Activated CD8-positive, alpha-beta memory T cell treated with anti-CD3 and anti-CD28 coated beads for 24 hours (primary cell): ENCODE results near the gene BMP5.
"Not testable (repeated sequence)": the region's sequence is repeated elsewhere in the genome, so short reads cannot be mapped to it uniquely, and the experiment has no call there.

Experiments used
- DNase-seq: peaks from one replicate; pipeline ENCODE4 v3.0.0-alpha.2; 2020

Gene BMP5

GRCh38 chr6:55875400-55875799, at the start of gene BMP5:
Gene BMP5, minus strand, starts transcription at chr6:55875590. Its CDS starts 725 bp downstream, at chr6:55874865.
- DNase-seq, result no peak

- no peak for DNase-seq
These were observed 47.0 kb upstream of the BMP5 start for GRCh38 chr6:55922406-55922805.

- no peak for DNase-seq
These were observed 44.4 kb upstream of the BMP5 start for GRCh38 chr6:55919716-55920308.

GRCh38 chr6:55918639-55919038, 43.2 kb upstream of the BMP5 start:
- no peak for DNase-seq

- DNase-seq, result no peak
These were observed 42.5 kb upstream of the BMP5 start for GRCh38 chr6:55917751-55918415.

- DNase-seq, result no peak
These were observed 40.8 kb upstream of the BMP5 start for GRCh38 chr6:55916188-55916587.

- no peak for DNase-seq
These were observed 38.1 kb upstream of the BMP5 start for GRCh38 chr6:55913228-55914195.

- not testable (repeated sequence) for DNase-seq
These were observed 35.1 kb upstream of the BMP5 start for GRCh38 chr6:55910466-55910865.

- not testable (repeated sequence) for DNase-seq
These were observed 34.5 kb upstream of the BMP5 start for GRCh38 chr6:55909911-55910310.

GRCh38 chr6:55902796-55903195, 27.4 kb upstream of the BMP5 start:
- DNase-seq, result no peak

GRCh38 chr6:55901765-55902270, 26.4 kb upstream of the BMP5 start:
- DNase-seq, result no peak

GRCh38 chr6:55898342-55898741, 23.0 kb upstream of the BMP5 start:
- DNase-seq, result no peak

- no peak for DNase-seq
These were observed 22.0 kb upstream of the BMP5 start for GRCh38 chr6:55897346-55897745.

- DNase-seq, result no peak
These were observed 20.8 kb upstream of the BMP5 start for GRCh38 chr6:55895972-55896730.

- DNase-seq, result no peak
These were observed 17.5 kb upstream of the BMP5 start for GRCh38 chr6:55892749-55893357.

- no peak for DNase-seq
These were observed 13.5 kb upstream of the BMP5 start for GRCh38 chr6:55888917-55889316.

GRCh38 chr6:55886185-55886836, 10.9 kb upstream of the BMP5 start:
- DNase-seq, result no peak

- no peak for DNase-seq
These were observed 7.6 kb upstream of the BMP5 start for GRCh38 chr6:55882718-55883569.

GRCh38 chr6:55877283-55877682, 1.9 kb upstream of the BMP5 start:
- DNase-seq, result no peak

GRCh38 chr6:55874316-55874715, 1.1 kb downstream of the BMP5 start:
- DNase-seq, result no peak

GRCh38 chr6:55872866-55873265, 2.5 kb downstream of the BMP5 start:
- DNase-seq, result no peak
